GM12865 (cell line): Measurements from ENCODE around the gene PDZD2.

Source experiments
- DNase-seq: peaks from one replicate; pipeline ENCODE4 v3.0.0; 2010; ENCODE audit warnings: low read depth
- H3K4me3 ChIP-seq: 2 replicates; pipeline ENCODE4 v1.5.1; 2011; ENCODE audit warnings: mild to moderate bottlenecking, low read depth, low read length, control low read depth
- CTCF ChIP-seq: IDR thresholded peaks from 2 replicates; pipeline ENCODE4 v1.5.1; 2011; ENCODE audit warnings: low read length, control low read depth, low read depth, inconsistent platforms; ENCODE audit not compliant: insufficient read depth; ENCODE audit errors: missing control alignments

PDZD2 gene

GRCh38 chr5:31663519-31663918, 24.6 kb downstream of the PDZD2 start:
- TF ChIP-seq CTCF = no peak
- no peak for DNase-seq

GRCh38 chr5:31664566-31664965, 25.6 kb downstream of the PDZD2 start:
- peak; percentile 59 for DNase-seq
- TF ChIP-seq CTCF = peak; percentile 27
- no peak overlapping the region for H3K4me3 ChIP-seq

More at GRCh38 chr5:31663519-31663918, 24.6 kb downstream of the PDZD2 start:
- no peak overlapping the region for H3K4me3 ChIP-seq

GRCh38 chr5:31671339-31671741, 32.4 kb downstream of the PDZD2 start:
- TF ChIP-seq CTCF = no peak
- DNase-seq = no peak
- H3K4me3 ChIP-seq = no peak overlapping the region

- H3K4me3 ChIP-seq = no peak overlapping the region
- DNase-seq = no peak
- no peak for TF ChIP-seq CTCF
Observed at GRCh38 chr5:31674371-31674951, 35.5 kb downstream of the PDZD2 start.

GRCh38 chr5:31675472-31675871, 36.5 kb downstream of the PDZD2 start:
- no peak overlapping the region for H3K4me3 ChIP-seq
- no peak for TF ChIP-seq CTCF
- DNase-seq = no peak

- TF ChIP-seq CTCF = no peak
- no peak overlapping the region for H3K4me3 ChIP-seq
- DNase-seq = no peak
Observed at GRCh38 chr5:31678180-31678579, 39.2 kb downstream of the PDZD2 start.

GRCh38 chr5:31680528-31680927, 41.6 kb downstream of the PDZD2 start:
- no peak overlapping the region for H3K4me3 ChIP-seq
- no peak for DNase-seq
- TF ChIP-seq CTCF = no peak
